Measurements from ENCODE around the gene SNTB2. TPM values are rescaled to one million over a fixed set of nuclear protein-coding genes. Genes with fewer than 3 reads are reported as not detected.

The SNTB2 gene
- total RNA-seq, 1 donor from 2014 or later: 91.0 TPM

DNA sequence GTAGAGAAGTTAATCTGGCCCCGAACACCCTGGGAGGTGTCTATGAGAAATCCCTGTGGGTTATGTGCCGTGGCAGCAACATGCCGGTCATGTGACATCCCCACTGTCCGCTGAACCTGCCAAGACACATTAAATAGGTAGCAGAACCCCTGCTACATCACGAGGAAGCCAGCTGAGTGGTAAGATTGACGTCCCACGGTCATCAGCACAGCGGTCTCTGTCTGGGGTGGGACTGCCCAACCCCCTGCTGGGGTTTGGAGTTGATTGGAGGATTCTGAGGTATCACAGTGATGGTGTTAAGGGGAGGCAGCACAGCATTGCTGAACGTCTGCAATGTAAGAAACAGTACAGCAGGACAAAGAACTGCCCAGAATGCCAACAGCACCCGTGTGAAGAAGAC lies 162.6 kb downstream of the SNTB2 start:
- no peak for DNase-seq

DNA sequence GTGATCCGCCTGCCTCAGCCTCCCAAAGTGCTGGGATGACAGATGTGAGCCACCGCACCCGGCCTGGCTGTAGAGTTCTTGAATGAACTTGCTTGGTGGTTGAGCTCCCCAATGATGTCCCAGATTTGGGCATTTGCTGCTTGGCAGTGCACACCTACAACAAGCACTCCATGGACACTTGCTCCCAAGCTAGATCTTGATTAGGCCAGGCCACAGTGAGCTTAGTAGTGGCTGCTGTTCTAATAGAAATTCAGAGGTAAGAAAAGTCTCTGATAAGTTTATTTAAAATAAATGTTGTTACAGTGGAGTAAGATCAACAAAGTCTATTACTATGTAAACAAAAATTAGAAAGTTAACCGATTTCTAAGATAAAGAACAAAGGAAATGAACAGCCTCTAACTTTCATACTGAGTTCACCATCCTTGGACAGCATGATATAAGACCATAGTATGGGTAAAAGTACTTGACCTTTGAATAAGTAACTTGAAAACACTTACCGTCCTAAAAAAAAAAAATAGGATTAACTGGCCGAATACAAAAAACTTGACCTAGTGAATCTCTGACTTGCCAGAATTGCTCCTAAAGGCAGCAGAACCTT lies 163.7 kb downstream of the SNTB2 start:
- no peak for DNase-seq

DNA sequence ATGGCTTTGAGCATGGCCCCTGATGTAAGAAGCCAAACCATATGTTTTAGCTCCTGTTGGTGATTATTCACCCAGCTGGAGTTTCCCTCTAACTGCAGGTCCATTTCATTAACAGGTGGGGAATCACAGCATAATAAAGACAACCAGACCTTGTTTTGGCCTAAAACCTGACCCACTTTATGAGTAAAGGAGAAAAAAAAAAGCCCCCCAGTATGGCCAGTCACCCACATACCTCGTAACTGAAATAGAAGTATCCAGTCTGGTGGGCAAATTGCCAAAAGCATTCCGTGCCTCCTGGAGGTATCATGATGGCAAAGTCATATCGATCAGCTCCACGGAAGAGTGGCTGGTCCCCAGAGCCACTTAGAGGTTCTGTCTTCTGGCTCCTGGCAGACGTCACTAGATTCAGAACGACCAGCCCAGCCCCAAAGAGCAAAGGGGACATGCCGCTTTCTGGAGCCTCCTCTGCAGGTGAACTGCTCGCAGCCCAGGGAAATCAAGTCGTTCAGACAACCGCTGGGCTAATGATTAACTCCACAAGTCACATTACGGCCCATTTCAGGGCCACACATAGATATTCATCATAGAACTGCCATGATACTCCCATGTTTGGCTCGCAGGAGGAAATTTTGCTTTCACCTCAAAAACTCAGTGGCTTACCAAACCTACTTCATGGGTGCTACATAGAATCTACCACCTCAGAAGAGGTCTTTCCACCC lies 164.5 kb downstream of the SNTB2 start, which contains the start of gene TMED6:
Gene TMED6 (minus strand): TSS at position 478 of the 719 bp plus-strand sequence. CDS start 33 bp downstream, at position 445.
- no peak for DNase-seq

Other genes starting within 250 kb of the SNTB2 start
- gene HAS3, start 81.5 kb upstream of the SNTB2 start, total RNA-seq: 3.6 and 4.5 TPM in 2 replicates
- 89.9 and 160 TPM in 2 replicates for gene CHTF8, start 54.6 kb upstream of the SNTB2 start, total RNA-seq
- gene UTP4, start 54.5 kb upstream of the SNTB2 start, total RNA-seq: 14.1 and 26.7 TPM in 2 replicates
- 35.4 and 38.3 TPM in 2 replicates for gene VPS4A, start 124.2 kb downstream of the SNTB2 start, total RNA-seq
- 15.1 and 19.3 TPM in 2 replicates for gene PDF, start 143.4 kb downstream of the SNTB2 start, total RNA-seq
- gene COG8, start 152.4 kb downstream of the SNTB2 start, total RNA-seq: 37.4 and 43.1 TPM in 2 replicates
- 25.6 and 27.4 TPM in 2 replicates for gene NIP7, start 152.6 kb downstream of the SNTB2 start, total RNA-seq
- 0.14 and 0.17 TPM in 2 replicates for gene TMED6, start 164.6 kb downstream of the SNTB2 start, total RNA-seq
- gene TERF2, start 198.8 kb downstream of the SNTB2 start, total RNA-seq: 12.2 and 14.5 TPM in 2 replicates
- 77.8 and 182 TPM in 2 replicates for gene CYB5B, start 237.5 kb downstream of the SNTB2 start, total RNA-seq